Prostate gland (tissue), 2 donors: ENCODE measurements around the gene EIF3L. TPM values are rescaled to one million over a fixed set of nuclear protein-coding genes. Genes with fewer than 3 reads are reported as not detected.

ENCODE experiments used
- DNase-seq: peaks from one replicate; pipeline ENCODE4 v3.0.0-alpha.2; 2019; ENCODE audit warnings: low spot score
- H3K27ac ChIP-seq, 2 donors: fragments of 200-600 bp; sonication (generic); 2 replicates each; pipeline ENCODE4 v1.5.1; 2017 to 2019
- H3K27me3 ChIP-seq: fragments of 200-600 bp; sonication (generic); replicated peaks from 2 replicates; pipeline ENCODE4 v1.5.1; 2019; ENCODE audit not compliant: insufficient read depth
- H3K36me3 ChIP-seq, 2 donors: fragments of 200-600 bp; sonication (generic); 1 replicate in 1 of 2; 2 replicates in 1 of 2; pipeline versions ENCODE4 v1.5.1 to v1.8.1; 2017 to 2019
- H3K4me1 ChIP-seq: fragments of 200-600 bp; sonication (generic); replicated peaks from 2 replicates; pipeline ENCODE4 v1.5.1; 2019
- H3K4me3 ChIP-seq, 2 donors: fragments of 200-600 bp; sonication (generic); 2 replicates each; pipeline ENCODE4 v1.5.1; 2017 to 2019
- H3K9me3 ChIP-seq: fragments of 200-600 bp; sonication (generic); 2 replicates; pipeline ENCODE4 v1.5.1; 2017
- CTCF ChIP-seq, 4 experiments: fragments of 200-600 bp in 2 of 4; fragments of 450-650 bp in 2 of 4; sonication (generic) in 2 of 4; IDR thresholded peaks; 1 replicate in 3 of 4; 2 replicates in 1 of 4; pipeline ENCODE4 v1.5.1; 2016 to 2019; ENCODE audit warnings: antibody characterized with exemption in 4 of 4, mild to moderate bottlenecking in 2 of 4, moderate library complexity in 2 of 4
- POLR2A ChIP-seq: fragments of 450-650 bp; IDR thresholded peaks from one replicate; pipeline ENCODE4 v1.6.1; 2016; ENCODE audit warnings: antibody characterized with exemption, mild to moderate bottlenecking
- POLR2AphosphoS5 ChIP-seq: sonication (generic); formaldehyde crosslinking; IDR thresholded peaks from one replicate; pipeline ENCODE4 v1.6.1; 2017; ENCODE audit warnings: antibody characterized with exemption
- WGBS: methylation state at CpG from one replicate; pipeline ENCODE4 v1.1.5; 2018; 5-methylcytosine and 5-hydroxymethylcytosine counted together
- intact Hi-C: fragments of 100-400 bp; cut with DNase I; formaldehyde crosslinking; loops from one replicate; pipeline ENCODE4 v1.14.2; 2022
- total RNA-seq, 2 donors: library from RNA; depleted of rRNA; stranded (reverse); fragments of >200 nt; gene quantifications; one replicate each; pipeline ENCODE4 v1.1.0, GENCODE V29; 2016

EIF3L gene
- total RNA-seq, 2 donors from 2014 or later = 385 to 501 TPM

DNA sequence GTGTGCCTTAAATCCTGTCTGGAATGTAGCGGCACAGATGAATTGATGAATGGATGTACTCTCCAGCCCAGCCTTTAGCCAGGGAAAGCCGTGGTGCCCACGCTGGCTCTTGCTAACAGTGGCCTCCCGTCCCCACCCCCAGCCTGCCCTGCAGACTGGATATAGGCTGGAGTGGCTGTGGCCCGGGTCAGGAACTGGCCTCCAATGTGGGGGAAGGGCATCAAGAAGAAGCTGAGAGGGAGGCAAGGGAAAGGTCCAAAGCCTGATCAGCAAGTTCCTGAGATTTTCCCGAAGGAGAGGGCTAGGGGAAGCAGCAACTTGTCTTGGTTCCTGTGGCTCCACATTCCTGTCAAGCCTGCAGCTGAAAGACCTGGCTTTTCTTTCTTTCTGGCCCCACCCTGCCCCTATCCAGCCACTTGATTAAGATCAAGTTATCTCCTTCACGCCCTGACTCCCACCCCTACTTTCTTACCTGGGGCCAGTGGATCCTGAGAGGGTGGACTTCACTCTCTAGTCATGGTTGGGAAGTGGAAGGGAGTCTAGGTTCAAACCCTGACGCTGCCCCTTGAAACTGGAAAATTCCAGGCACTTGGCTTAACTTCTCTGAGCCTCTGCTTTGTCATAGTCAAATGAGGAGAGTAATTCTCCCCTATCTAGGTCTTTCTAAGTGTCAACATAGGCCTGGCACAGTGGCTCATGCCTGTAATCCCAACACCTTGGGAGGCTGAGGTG, 45.9 kb downstream of the EIF3L start:
- TF ChIP-seq POLR2AphosphoS5 = peak; percentile 58
- TF ChIP-seq POLR2A = no peak
- H3K4me3 ChIP-seq = no peak overlapping the region
- DNase-seq = peak; percentile 57
- WGBS = 51% methylated on average over 8 of the region's 8 CpGs
- intact Hi-C loops = no loop called here
- no peaks in the 10 kb centered on the region for H3K9me3 ChIP-seq
- peak overlapping the region; percentile 62 to 66 for H3K27ac ChIP-seq
- no peaks in the 10 kb centered on the region for H3K4me1 ChIP-seq
- no peaks in the 10 kb centered on the region for H3K36me3 ChIP-seq
- H3K27me3 ChIP-seq = no peaks in the 10 kb centered on the region

DNA sequence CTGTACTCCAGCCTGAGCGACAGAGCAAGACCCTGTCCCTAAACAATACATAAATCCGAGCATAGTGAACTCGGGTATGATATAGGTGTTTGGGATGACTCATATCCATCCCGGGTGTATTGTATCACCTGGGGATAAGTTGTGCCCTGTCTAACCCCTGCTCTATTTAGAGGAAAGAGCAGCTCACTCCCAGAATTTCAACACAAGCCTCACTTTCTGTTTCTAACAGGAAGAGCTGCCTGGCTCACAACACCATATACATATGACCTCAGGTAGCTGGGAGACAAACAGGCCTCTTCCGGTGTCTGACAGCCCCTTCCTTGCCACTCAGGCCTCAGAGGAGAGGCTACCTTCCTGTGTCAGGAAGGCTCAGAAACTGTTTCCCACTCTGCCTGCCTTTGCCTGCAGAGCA, 47.0 kb downstream of the EIF3L start:
- Histone ChIP-seq H3K27me3 (no peaks in the 10 kb centered on the region), H3K4me1 (no peaks in the 10 kb centered on the region), H3K27ac (peak overlapping the region; percentile 62 to 66), H3K36me3 (no peaks in the 10 kb centered on the region), H3K4me3 (no peak overlapping the region), H3K9me3 (no peaks in the 10 kb centered on the region)
- intact Hi-C loops = no loop called here
- WGBS = 38% methylated on average over 5 of the region's 5 CpGs
- TF ChIP-seq POLR2A (no peak), POLR2AphosphoS5 (peak; percentile 58), CTCF (IDR thresholded peaks at IDR 0.05) (no peak)
- peak; percentile 45 for DNase-seq

DNA sequence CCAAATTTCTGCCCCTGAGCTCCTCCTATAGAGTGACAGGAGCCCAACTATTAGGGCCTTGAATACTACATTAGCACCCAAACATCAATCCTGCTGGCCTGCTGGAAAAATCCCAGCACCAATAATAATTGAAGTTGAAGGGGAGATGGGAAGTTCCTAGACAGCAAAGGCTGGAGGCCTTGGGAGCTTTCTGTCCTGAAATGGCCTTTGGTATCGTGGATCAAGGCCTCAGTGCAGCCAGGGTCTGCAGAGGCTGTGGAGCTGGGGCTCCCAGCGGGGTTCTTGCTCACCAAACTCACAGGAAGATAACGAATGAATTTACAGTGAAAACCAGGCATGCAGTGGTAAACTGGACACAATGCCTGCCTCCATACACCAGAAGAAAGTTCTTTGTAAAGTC, 47.7 kb downstream of the EIF3L start:
- no peaks in the 10 kb centered on the region for H3K4me1 ChIP-seq
- H3K27me3 ChIP-seq = no peaks in the 10 kb centered on the region
- no peaks in the 10 kb centered on the region for H3K36me3 ChIP-seq
- TF ChIP-seq POLR2AphosphoS5 (no peak), CTCF (IDR thresholded peaks at IDR 0.05) (no peak)
- H3K4me3 ChIP-seq = no peak overlapping the region
- H3K27ac ChIP-seq = peak overlapping the region; percentile 62 to 66
- no peaks in the 10 kb centered on the region for H3K9me3 ChIP-seq
- no peak for DNase-seq
- intact Hi-C loops = no loop called here
- WGBS = 64% methylated on average over 3 of the region's 3 CpGs

DNA sequence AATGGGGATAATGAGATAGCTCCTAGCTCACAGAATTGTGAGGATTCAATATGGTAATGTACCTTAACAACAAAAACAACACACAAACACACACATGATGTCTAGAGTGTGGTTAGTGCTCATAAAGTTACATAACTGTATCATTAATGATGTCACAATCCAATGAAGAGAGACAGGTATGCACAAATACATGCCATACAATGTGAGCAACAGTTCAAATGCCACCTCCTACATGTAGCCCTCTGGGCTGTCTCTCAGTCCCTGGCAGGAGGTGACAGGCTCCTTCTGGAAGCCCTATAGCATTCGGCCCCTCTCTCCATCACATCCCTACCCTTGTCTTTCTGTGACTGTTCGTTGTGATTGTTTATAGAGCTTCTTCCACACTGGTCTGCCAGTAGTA, 48.6 kb downstream of the EIF3L start:
- intact Hi-C loops = no loop called here
- H3K4me1 ChIP-seq = no peaks in the 10 kb centered on the region
- H3K9me3 ChIP-seq = no peaks in the 10 kb centered on the region
- peak overlapping the region; percentile 55 to 58 for H3K27ac ChIP-seq
- no peaks in the 10 kb centered on the region for H3K36me3 ChIP-seq
- DNase-seq = no peak
- TF ChIP-seq CTCF (IDR thresholded peaks at IDR 0.05) (no peak), POLR2A (no peak), POLR2AphosphoS5 (no peak)
- no peaks in the 10 kb centered on the region for H3K27me3 ChIP-seq
- H3K4me3 ChIP-seq = no peak overlapping the region
- WGBS = 80% methylated on average over 2 of the region's 2 CpGs

DNA sequence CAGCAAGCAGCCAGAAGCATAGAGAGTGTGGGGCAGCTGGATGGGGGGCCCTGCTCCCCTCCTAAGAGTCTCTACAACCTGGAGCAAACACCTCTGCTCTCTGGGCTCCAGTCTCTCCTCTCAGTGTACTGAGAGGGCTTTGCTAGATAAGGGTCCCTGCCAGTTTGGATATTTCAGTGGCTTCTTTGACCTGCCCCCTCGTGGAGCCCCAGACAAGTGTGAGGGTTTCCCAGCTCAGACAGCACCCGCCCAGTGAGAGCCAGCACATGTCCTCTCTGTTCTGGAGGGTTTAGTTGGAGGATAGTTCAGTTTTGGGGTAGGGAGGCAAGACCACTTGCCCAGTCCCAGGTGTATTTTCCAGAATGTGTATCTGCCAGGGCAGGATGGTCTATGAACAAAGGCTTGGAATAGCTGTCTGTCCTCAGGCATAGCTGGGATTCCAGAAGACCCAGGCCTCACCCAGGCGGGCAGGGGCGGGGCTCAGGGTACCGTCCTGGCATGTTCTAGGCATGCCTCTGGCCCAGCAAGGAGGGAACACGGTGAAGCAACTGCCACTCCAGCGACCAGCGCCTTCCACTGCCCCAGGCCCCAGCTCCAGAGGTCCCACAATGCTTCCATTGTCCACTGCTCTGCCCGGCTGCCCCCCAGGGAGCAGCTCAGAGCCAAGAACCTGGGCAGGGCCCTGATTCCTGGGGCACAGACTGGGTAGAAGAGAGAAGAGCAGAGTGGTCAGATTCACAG, 49.4 kb downstream of the EIF3L start:
- TF ChIP-seq POLR2A (no peak), CTCF (IDR thresholded peaks at IDR 0.05) (no peak), POLR2AphosphoS5 (peak; percentile 75)
- Histone ChIP-seq H3K36me3 (no peaks in the 10 kb centered on the region), H3K4me3 (no peak overlapping the region), H3K27ac (peak overlapping the region; percentile 55 to 58), H3K4me1 (no peaks in the 10 kb centered on the region), H3K27me3 (no peaks in the 10 kb centered on the region), H3K9me3 (no peaks in the 10 kb centered on the region)
- intact Hi-C loops = no loop called here
- DNase-seq = peak; percentile 81
- WGBS = 52% methylated on average over 9 of the region's 9 CpGs
